Measurements from ENCODE around the gene BRAF. TPM values are rescaled to one million over a fixed set of nuclear protein-coding genes. Genes with fewer than 3 reads are reported as not detected.

Gene BRAF
- total RNA-seq, 1 donor from 2014 or later = 28.4 TPM

DNA sequence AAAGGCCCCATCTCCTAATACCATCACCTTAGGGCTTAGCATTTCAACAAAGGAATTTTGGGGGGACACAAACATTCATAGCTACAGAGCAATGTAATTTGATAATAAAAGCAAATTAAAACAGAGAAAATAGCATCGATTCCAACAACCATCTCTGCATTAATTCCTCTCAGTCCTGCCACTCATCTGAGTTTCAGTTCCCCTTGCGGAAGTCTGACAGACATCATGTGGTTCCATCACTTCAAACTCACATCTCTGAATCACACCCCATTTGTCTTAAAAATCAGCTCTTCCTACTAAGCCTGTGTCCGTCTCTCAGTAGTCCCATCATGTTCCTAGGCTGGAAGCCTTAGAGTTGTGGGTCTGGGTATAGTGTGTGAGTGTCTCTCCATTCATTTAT is 248.4 kb downstream of the BRAF start:
- H3K4me3 Mint-ChIP-seq (ENCODE audit: unreplicated experiment) = peak overlapping the region; percentile 63

DNA sequence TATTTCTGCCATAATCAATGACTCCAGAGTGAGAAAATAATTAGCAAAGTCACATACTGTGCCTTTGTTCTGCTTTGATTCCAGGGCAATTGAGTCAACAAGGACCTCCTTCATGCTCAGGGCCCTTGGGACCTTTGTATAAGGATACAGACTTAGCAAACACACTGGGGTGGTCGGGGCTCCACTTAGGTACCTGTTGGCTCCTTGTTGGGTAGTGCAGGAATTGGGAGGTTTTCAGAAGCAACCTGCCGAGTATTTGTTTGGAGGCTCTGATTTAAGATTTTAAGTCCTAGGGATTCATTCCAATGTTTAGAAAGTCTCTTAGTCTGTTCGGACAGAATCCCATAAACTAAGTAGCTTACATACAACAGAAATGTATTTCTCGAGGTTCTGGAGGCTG is 249.0 kb downstream of the BRAF start:
- Mint-ChIP-seq H3K4me3 (ENCODE audit: unreplicated experiment) (peak overlapping the region; percentile 51), H3K27ac (ENCODE audit: unreplicated experiment) (no peak overlapping the region), H3K27me3 (ENCODE audit: unreplicated experiment) (peaks cover 9% of the 10 kb centered on the region), H3K4me1 (ENCODE audit: unreplicated experiment) (peaks cover 33% of the 10 kb centered on the region), H3K36me3 (ENCODE audit: low read depth, unreplicated experiment) (peaks cover 32% of the 10 kb centered on the region), H3K9me3 (ENCODE audit: unreplicated experiment) (no peaks in the 10 kb centered on the region)
- TF ChIP-seq, protein P1, sequence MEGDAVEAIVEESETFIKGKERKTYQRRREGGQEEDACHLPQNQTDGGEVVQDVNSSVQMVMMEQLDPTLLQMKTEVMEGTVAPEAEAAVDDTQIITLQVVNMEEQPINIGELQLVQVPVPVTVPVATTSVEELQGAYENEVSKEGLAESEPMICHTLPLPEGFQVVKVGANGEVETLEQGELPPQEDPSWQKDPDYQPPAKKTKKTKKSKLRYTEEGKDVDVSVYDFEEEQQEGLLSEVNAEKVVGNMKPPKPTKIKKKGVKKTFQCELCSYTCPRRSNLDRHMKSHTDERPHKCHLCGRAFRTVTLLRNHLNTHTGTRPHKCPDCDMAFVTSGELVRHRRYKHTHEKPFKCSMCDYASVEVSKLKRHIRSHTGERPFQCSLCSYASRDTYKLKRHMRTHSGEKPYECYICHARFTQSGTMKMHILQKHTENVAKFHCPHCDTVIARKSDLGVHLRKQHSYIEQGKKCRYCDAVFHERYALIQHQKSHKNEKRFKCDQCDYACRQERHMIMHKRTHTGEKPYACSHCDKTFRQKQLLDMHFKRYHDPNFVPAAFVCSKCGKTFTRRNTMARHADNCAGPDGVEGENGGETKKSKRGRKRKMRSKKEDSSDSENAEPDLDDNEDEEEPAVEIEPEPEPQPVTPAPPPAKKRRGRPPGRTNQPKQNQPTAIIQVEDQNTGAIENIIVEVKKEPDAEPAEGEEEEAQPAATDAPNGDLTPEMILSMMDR (IDR thresholded peaks at IDR 0.05; ENCODE audit: unreplicated experiment) = no peak
- no peak for DNase-seq (ENCODE audit: low spot score)

More for the DNA sequence above, 248.4 kb downstream of the BRAF start:
- Mint-ChIP-seq H3K27me3 (ENCODE audit: unreplicated experiment) (peaks cover 9% of the 10 kb centered on the region), H3K36me3 (ENCODE audit: low read depth, unreplicated experiment) (peaks cover 36% of the 10 kb centered on the region), H3K4me1 (ENCODE audit: unreplicated experiment) (peaks cover 36% of the 10 kb centered on the region), H3K9me3 (ENCODE audit: unreplicated experiment) (no peaks in the 10 kb centered on the region), H3K27ac (ENCODE audit: unreplicated experiment) (no peak overlapping the region)
- TF ChIP-seq, protein P1 (IDR thresholded peaks at IDR 0.05; ENCODE audit: unreplicated experiment) = no peak
- DNase-seq (ENCODE audit: low spot score) = no peak

GRCh38 chr7:140674899-140675701 is 249.6 kb downstream of the BRAF start:
- H3K27ac Mint-ChIP-seq (ENCODE audit: unreplicated experiment) = peak overlapping the region; percentile 77
- H3K36me3 Mint-ChIP-seq (ENCODE audit: low read depth, unreplicated experiment) = peaks cover 30% of the 10 kb centered on the region
- DNase-seq (ENCODE audit: low spot score) = peak; percentile 44
- no peaks in the 10 kb centered on the region for H3K9me3 Mint-ChIP-seq (ENCODE audit: unreplicated experiment)
- peaks cover 32% of the 10 kb centered on the region for H3K4me1 Mint-ChIP-seq (ENCODE audit: unreplicated experiment)
- TF ChIP-seq, protein P1 (IDR thresholded peaks at IDR 0.05; ENCODE audit: unreplicated experiment) = no peak
- peak overlapping the region; percentile 84 for H3K4me3 Mint-ChIP-seq (ENCODE audit: unreplicated experiment)
- H3K27me3 Mint-ChIP-seq (ENCODE audit: unreplicated experiment) = peaks cover 9% of the 10 kb centered on the region

GRCh38 chr7:140674356-140674800 is 250.4 kb downstream of the BRAF start:
- TF ChIP-seq, protein P1 (IDR thresholded peaks at IDR 0.05; ENCODE audit: unreplicated experiment) = no peak
- peaks cover 32% of the 10 kb centered on the region for H3K4me1 Mint-ChIP-seq (ENCODE audit: unreplicated experiment)
- H3K9me3 Mint-ChIP-seq (ENCODE audit: unreplicated experiment) = no peaks in the 10 kb centered on the region
- peaks cover 9% of the 10 kb centered on the region for H3K27me3 Mint-ChIP-seq (ENCODE audit: unreplicated experiment)
- peak overlapping the region; percentile 84 for H3K4me3 Mint-ChIP-seq (ENCODE audit: unreplicated experiment)
- no peak overlapping the region for H3K27ac Mint-ChIP-seq (ENCODE audit: unreplicated experiment)
- DNase-seq (ENCODE audit: low spot score) = no peak
- H3K36me3 Mint-ChIP-seq (ENCODE audit: low read depth, unreplicated experiment) = peaks cover 25% of the 10 kb centered on the region

- Mint-ChIP-seq H3K4me1 (ENCODE audit: unreplicated experiment) (peaks cover 32% of the 10 kb centered on the region), H3K4me3 (ENCODE audit: unreplicated experiment) (peak overlapping the region; percentile 84), H3K27ac (ENCODE audit: unreplicated experiment) (no peak overlapping the region), H3K36me3 (ENCODE audit: low read depth, unreplicated experiment) (peaks cover 19% of the 10 kb centered on the region), H3K9me3 (ENCODE audit: unreplicated experiment) (no peaks in the 10 kb centered on the region), H3K27me3 (ENCODE audit: unreplicated experiment) (peaks cover 9% of the 10 kb centered on the region)
- TF ChIP-seq, protein P1 (IDR thresholded peaks at IDR 0.05; ENCODE audit: unreplicated experiment) = no peak
- no peak for DNase-seq (ENCODE audit: low spot score)
Observed at GRCh38 chr7:140673774-140674155, 251.0 kb downstream of the BRAF start.

Data from endothelial cell (in vitro differentiated cells).